GM04503 (cell line): Measurements from ENCODE around the gene ANO1.

ENCODE experiments used
- DNase-seq: peaks from one replicate; pipeline ENCODE4 v3.0.0-alpha.2; 2012; ENCODE audit warnings: low read depth

ANO1 gene

DNA sequence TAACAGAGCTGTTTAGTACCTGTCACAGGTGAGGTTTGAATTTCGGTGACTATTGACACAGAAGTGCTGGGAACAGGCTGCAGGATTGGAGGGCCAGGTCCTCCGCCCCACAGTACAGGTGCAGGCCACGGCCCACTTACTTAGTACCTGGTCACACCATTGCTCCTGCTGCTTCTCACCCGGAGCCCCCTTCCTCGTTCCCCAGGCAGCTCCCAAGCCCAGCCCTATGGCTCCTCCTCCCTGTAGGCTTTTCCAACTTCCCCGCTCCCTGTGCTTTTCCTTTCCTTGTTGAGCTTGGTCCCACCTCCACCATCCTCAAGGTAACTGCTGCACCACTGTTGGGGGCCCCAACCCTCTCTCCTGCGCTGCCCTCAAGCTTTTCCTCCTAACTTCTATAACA lies 27.9 kb upstream of the ANO1 start:
- no peak for DNase-seq

DNA sequence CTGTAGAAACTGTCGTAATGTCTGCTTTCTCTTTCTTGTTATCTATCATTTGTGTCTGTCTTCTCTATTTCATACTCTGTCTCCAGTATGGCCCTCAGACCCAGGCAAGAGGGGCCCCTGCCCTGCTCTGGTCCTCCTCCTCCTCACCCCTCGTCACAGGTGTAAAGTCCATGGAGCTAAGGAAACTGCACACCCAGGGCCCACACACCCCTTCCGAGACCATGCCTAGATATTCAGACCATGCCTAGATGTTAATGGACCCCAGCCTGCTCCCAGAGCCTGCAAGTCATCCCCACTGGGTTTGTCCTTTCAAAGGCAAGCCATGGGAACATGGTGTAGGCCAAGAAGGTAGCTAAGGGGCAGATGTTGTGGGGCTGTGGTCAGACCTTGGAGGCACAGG lies 24.1 kb upstream of the ANO1 start:
- no peak for DNase-seq

DNA sequence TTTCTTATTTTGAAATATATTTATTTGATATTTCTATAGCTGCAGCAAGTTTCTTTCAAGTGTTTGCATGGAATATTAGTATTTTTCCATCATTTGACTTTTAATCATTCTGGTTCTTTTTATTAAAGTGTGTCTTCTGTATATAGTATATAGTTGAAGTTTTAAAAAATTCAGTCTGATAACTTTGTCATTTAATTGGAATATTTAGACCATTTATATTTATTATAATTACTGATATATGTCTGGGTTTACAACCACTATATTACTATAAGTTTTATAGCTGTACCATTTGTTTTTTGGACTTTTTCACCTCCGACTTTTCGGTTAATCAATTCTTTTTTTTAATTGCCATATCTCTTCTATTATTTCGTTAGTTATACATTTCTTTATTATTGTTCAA lies 22.7 kb upstream of the ANO1 start:
- no peak for DNase-seq

DNA sequence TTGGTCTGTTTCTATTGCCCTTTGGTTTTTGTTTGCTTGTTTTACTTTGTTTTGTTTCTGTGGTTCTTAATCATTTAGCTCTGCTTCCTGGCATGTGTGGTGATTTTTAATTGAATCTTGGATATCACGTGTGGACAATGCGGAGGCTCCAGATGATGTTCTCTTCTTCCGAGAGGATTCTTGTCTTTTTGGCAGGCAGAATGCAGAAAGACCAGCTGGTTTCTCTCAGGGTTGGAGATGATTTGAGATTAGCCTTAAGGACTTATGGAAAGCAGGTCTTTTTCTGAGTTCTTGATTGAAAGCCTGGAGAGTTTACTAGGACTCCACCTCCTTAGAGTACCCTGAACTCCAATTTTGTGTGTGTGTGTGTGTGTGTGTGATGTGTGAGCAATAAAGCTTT lies 21.0 kb upstream of the ANO1 start:
- no peak for DNase-seq

DNA sequence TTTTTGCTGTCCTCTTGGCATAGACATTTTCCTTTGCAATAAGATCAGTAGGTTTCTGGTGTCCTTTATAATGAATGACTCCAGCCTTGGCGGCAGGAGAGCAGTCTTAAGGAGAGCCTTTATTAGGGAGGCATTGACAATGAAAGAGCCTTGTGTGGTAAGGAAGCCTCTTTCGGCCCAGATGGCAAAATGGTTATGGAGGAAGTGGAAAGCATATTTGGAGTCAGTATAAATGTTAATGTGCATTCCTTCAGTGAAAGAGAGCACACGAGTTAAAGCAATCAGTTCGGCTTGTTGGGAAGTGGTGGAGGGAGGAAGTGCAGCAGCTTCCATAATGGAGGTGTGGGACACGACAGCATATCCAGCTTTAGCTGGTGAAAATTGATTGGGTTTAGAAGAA lies 18.1 kb upstream of the ANO1 start:
- DNase-seq = no peak

DNA sequence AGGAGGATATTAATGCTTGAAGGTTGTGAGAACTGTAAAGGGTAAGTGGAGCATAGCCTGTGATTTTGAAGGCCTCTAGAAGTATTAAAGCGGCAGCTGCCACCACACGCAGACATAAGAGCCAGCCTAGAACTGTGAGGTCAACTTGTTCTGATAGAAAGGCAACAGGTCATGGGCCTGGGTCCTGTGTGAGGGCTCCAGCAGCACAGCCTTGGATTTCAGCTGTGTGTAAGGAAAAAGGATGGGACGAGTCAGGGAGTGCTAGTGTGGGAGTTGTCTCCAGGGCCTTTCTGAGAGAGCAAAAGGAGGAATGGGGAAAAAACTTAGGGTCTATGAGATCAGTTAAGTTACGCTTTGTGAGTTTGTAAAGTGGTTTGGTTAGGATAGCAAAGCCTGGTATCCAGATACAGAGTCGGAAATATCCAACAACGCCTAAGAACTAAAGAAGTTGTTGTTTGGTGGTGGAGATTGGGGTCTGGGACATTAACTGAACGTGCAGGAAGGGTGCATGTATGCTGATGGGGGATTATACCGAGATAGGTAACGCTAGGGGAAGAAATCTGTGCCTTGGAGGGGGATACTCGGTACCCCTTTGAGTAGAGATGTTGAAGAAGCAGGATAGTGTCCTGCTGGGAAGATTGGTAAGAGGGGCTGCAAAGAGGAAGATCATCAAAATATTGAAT lies 17.4 kb upstream of the ANO1 start:
- DNase-seq = no peak

DNA sequence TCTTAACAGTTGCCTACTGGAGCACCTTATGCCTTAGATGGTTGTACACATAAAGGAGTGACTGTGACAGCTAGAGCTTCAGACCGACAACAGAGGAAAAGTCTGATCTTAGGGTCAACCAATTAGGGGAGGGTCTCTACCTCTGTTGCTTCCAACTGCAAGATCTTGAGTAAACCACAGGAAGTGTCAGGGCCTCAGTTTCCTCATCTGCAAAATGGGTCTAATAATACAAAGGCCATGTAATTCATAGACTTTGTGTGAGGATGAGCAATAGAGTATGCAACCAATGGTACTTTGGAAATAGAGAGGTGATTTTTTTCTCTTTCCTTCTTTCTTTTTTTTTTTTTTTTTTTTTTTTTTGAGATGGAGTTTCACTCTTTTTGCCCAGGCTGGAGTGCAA lies 16.4 kb upstream of the ANO1 start:
- DNase-seq = no peak

DNA sequence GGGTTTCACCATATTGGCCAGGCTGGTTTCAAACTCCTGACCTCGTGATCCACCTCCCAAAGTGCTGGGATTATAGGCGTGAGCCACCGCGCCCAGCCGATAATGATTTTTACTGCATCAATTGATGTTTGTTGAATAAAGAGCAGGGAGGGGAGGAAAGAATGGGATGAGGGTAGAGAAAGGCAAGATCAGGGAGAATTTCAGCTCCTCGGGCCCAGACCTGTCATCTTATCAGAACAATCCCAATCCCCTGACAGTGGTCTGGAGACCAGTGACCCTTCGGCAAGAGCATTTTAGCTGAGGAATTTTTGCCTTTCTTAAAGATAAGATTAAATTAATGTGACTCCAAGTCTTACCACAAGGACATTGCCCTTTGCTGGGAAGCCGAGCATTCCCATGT lies 15.0 kb upstream of the ANO1 start:
- DNase-seq = no peak

DNA sequence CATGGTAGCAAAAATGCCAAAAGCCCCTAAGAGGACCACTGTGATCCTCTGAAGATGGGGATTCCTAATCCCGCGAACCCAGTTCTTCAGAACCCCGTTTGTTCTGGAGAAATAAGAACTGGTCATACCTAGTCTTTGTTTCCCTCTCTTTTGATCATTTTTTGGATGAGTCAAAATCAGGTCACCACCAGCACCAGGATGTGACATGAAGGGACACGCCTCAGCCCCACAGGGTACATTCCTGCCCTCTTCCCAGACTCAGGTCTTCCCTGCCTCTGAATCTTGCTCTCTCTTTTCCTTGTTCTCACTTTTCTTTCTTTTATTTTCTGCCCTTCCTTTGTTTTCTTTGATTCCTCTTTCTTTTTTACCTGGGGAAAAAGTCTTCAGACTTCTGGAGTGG lies 14.6 kb upstream of the ANO1 start:
- DNase-seq = no peak

DNA sequence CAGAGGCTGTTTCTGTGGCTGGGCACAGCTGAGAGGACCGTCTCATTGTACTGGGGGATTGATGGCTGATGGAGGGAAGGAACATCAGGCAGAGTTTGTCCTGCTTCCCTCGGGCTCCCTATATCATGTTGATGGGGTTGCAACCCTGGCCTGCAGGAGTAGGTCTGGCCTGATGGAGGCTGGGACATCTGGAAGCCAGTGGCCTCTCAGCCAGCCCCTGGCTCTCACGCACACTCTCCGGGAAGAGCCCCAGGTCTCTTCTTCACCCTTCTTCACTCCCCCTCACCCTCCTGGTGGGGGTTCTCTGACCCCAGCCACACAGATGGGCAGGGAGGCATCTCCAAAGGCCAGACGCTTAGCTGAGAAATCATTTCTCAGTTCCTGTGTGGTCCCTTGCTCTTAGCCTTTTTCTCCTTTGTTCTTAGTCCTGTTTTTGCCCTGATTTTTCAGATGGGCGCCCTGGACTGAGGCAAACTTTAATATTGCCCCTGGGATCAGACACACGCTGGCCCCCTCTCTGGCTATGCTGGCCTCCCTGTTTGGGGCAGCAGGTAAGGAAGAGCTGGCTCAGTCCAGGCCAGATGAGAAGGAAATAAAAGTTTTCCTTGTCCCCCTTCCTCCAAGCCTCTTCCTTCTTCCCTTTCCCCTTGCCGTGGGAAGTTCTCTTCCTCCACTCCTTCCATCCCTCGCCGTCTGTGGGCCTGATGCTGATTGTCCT lies 13.9 kb upstream of the ANO1 start:
- no peak for DNase-seq

DNA sequence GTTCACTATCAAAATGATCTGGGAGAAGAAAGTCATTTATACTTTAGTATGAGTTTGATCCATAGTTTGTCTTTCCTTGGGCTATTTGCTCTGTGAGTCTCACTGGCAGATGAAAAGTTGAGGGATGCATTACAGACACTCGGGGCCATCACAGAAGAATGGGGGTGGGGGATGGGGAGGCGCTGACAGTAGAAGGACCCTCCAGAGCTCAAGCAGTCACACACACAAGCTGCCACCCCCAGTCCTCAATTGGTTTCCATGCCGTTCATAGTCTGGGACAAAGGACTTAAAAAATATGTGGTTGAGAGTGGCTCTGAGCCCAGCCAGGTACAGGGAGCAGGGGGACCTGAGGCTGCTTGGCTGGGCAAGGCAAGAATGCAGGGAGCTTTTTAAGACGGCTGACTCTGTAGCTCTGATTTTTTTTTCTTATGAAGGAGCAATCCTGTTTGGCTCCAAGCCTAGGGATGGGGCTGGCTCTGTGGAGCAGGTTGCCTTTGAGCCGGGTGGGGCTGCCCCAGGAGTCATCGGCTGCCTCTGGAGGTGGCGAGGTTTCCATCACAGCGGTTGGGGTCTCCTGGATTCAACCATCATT lies 13.3 kb upstream of the ANO1 start:
- DNase-seq = no peak

DNA sequence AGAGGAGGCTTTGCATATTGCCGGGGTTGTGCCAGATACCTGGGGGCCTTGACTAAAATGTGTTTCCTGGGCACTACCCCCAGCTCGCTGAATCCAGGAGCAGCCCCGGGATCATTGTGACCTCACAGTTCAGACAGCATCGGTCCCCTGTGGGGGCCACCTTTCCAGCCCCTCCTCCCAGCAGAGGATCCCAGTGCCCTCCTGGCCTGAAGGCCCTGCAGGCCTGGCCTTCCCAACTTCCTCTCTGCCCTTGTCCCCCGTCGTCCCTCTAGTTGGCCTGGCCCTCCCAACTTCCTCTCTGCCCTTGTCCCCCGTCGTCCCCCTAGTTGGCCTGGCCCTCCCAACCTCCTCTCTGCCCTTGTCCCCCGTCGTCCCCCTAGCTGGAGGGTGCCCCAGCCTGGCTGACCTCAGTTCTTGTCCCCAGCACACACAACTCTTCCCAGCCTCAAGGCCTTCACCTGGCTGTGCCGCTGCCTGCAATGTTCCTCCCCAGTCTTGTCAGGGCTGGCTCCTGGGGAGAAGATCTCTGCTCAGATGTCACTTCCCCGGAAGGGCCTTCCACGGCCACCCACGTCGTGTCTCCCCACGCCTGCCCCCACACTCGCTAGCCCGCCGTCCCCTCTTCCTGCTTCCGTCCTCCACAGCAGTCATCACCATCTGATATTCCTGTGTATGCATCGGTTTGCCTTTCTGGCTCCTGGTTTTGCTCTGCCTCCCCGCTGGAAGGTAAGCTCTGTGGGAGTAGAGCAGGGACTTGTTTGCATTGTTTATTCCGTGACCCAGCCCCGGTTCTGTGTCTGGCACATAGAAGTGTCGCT lies 12.6 kb upstream of the ANO1 start:
- DNase-seq = no peak

DNA sequence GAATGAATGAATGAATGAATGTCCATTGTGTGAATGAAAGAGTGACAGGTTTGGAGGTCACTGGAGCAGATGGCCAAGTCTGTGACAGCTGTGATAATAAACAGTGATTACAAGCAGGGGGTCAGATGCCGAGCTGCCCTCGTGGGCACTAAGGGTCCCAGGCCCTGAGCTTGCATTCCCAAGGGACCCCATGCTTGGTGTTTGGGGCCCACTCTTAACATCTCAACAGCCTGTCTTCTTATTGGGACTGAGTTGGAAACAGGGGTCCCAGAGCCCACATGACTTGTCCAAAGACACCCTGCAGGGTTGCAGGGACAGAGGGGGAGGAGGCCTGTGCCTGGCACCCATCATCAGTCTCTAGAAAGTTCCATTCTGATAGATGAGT lies 12.0 kb upstream of the ANO1 start:
- no peak for DNase-seq

DNA sequence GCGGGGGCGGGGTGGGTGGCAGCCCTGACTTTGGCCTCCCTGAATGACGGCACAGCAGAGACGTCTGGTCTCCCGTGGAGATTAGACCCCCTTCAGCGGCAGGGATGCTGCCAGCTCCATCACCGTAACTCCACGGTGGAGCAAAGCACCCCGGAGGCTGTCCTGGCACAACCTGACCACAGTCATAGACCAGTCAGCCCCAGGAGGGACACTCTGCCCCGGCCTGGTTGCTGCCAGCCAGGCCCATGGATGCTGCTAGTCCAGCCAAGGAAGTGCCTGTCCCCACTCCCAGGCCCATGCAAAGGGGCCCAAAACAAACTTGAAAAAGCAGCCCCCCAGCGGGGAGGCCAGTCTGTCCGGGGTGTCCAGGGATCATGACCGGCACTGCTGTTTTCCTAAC lies 11.5 kb upstream of the ANO1 start:
- DNase-seq = no peak

DNA sequence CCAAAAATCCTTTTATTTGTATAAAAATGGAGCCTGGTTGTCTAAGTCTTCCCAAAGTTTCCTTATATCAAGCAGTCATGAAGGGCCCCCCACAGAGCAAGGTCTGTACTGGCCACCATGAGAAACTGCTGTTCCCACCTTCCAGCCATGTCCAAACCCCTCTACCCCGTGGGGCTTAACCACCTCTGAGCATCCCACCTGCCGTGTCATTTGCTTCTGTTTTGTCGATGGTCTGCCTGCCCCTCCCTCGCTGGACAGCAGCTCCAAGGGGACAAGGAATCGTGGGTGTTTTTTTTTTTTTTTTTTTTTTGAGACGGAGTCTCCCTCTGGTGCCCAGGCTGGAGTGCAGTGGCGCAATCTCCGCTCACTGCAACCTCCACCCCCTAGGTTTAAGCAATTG lies 11.1 kb upstream of the ANO1 start:
- DNase-seq = no peak

DNA sequence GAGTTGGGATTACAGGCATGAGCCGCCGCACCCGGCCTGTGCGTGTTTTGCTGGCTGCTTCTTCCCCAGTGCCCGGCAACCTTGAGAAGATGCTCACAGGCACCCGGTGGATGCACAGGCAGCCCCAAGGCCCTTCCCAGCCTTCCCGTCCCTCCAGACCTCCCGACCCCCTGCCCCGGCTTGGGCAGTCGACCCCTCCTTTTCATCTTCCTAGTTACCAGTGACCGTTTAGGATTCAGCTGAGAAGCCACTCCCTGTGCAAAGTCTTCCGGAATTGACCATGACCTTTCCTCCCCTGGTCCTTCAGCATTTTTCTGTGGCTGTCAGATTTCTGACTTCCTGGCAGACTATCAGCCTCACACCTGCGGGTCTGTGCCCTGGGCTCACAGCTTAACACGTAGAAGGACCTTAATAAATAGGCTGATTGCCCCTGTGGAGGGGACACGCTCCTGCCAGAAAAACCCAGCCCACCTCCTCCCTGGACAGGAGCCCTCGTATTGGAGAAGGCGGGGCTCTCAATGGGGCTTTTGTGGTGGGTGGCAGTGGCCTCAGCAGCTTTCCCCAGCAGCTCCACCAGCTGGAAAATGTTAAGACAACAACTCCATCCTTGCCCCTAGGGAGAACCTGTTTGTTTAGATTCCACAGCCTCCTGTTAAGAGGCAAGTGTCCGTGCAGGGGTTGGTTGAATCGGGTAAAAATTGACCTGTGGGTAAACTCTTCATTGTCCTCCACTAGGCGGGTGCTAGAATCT lies 10.4 kb upstream of the ANO1 start:
- no peak for DNase-seq

DNA sequence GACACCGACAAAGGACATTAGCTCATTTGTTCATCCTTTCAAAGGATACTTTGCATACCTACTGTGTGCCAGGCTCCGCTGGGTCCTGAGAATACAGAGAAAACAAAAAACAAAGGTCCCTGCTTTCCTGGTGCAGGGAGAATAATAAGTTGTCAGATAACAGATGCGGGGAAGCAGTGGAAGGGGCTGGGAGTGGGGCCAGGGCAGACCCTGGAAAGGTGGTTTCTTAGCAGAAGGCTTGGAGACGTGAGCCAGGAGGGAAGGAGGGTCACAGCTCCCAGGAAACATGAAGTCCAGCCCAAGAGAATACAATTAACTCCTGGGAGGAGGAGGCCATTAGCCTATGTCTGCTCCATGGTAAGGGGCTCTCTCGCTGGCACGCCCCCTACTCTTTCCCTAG lies 9.8 kb upstream of the ANO1 start:
- DNase-seq = no peak

DNA sequence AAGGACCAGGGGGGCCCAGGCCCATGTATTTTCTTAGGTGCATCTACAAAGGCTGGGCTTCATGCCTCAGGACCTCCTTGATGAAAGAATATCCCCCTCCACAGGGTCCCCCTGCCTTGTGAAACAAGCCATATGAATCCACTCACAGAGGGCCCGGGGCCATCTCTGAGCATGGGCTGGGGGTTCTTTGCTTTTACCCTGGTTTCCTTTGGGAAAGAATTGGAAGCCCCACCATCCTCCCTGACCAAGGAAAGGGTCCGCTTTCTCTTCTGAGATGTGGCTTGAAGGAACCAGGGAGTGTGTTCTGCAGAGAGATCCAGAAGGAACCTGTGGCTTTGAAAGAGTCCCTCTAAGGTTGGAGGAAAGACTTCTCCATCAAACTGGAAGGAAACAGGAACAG lies 9.2 kb upstream of the ANO1 start:
- DNase-seq = no peak

DNA sequence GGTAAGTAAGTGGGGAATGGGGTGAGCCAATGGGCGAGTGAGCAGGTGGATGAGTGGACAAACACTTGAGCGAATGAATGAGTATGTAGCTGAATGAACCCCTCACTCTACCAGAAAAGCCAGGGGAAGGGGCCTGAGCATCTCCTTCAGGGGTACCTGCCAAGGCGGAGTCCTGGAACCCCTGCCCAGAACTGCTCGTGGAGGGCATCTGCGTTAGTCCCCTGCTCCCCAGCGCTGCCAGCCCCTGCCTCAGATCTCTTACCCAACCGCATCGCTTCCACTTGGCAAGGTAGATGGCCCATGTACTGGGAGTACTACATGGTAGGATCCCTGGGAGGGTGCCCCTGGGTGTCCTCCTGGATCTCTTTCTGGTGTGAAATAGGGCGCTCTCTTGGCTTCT lies 7.4 kb upstream of the ANO1 start:
- DNase-seq = no peak

DNA sequence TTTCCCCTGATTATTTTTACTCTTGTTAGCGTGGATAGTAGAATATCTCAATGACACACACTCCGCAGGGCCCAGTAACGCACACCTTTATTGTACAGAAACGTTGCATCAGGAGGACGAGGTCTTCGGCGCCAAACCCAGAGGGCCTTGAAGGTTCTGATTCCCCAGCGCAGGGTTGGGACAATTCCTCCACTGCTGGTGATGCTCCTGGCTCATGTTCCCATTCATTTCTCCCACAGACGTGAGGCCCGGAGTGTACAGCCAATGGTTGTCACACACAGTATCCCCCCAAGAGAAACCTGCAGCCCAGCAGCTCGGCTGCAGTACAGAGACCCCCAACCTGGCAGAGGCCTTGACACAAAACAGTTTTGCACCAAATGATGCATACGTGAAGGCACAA lies 6.1 kb upstream of the ANO1 start:
- no peak for DNase-seq

DNA sequence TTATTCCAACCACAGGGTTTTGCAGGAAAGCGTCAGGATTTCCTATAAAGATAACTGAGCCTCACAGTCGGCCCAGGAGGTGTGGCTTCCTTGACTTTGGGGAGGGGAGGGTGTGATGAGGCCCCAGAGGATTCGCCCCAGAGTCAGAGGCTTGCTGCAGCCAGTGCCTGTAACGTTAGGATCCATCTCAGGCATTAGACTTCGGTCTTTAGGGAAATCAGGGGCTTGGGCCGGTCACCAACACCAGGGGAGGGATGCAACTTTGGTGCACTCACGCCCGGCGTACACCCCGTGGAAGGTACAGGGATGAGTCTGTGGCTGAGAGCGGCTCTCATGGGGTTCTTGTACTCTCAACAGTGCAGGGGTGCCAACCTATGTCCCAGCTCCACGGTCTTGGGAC lies 5.7 kb upstream of the ANO1 start:
- no peak for DNase-seq
